MM.1S (cell line): Measurements from ENCODE around the gene C16orf87.

Experiments used
- DNase-seq: peaks from one replicate; pipeline ENCODE4 v3.0.0-alpha.2; 2015
- H2AFZ ChIP-seq: fragments of 300-600 bp; sonication (generic); 2 replicates; pipeline ENCODE4 v1.6.0; 2016; ENCODE audit warnings: antibody characterized with exemption, low read length
- H3F3A ChIP-seq: fragments of 300-600 bp; sonication (generic); 2 replicates; pipeline ENCODE4 v1.6.1; 2016; ENCODE audit warnings: mild to moderate bottlenecking, antibody characterized with exemption, low read length, moderate library complexity, mixed read lengths; ENCODE audit not compliant: insufficient read depth
- H3K27ac ChIP-seq: fragments of 300-600 bp; sonication (generic); 2 replicates; pipeline ENCODE4 v1.5.1; 2016; ENCODE audit warnings: mild to moderate bottlenecking, low read length
- H3K27me3 ChIP-seq: fragments of 300-600 bp; sonication (generic); replicated peaks from 2 replicates; pipeline ENCODE4 v1.6.0; 2016; ENCODE audit warnings: low read length; ENCODE audit not compliant: insufficient read depth
- H3K36me3 ChIP-seq: fragments of 300-600 bp; sonication (generic); replicated peaks from 2 replicates; pipeline ENCODE4 v1.6.1; 2016; ENCODE audit warnings: mild to moderate bottlenecking, low read length, mixed read lengths; ENCODE audit not compliant: insufficient read depth
- H3K4me1 ChIP-seq: fragments of 300-600 bp; sonication (generic); 2 replicates; pipeline ENCODE4 v1.6.1; 2016; ENCODE audit warnings: low read length, mixed read lengths
- H3K4me2 ChIP-seq: fragments of 300-600 bp; sonication (generic); 2 replicates; pipeline ENCODE4 v1.6.0; 2016; ENCODE audit warnings: low read depth, low read length
- H3K4me3 ChIP-seq: fragments of 300-600 bp; sonication (generic); 2 replicates; pipeline ENCODE4 v1.5.1; 2016; ENCODE audit warnings: low read length, mixed read lengths
- H3K79me2 ChIP-seq: fragments of 300-600 bp; sonication (generic); 2 replicates; pipeline ENCODE4 v1.6.1; 2016; ENCODE audit warnings: mixed run types, low read length, mixed read lengths
- H3K9ac ChIP-seq: fragments of 300-600 bp; sonication (generic); 2 replicates; pipeline ENCODE4 v1.6.1; 2016; ENCODE audit warnings: low read length, mixed read lengths
- H3K9me2 ChIP-seq: fragments of 300-600 bp; sonication (generic); replicated peaks from 2 replicates; pipeline ENCODE4 v1.6.1; 2016; ENCODE audit warnings: mild to moderate bottlenecking, low read length, mixed read lengths; ENCODE audit not compliant: insufficient read depth
- H3K9me3 ChIP-seq: fragments of 300-600 bp; sonication (generic); replicated peaks from 2 replicates; pipeline ENCODE4 v1.6.1; 2016; ENCODE audit warnings: mild to moderate bottlenecking, low read length, mixed read lengths; ENCODE audit not compliant: insufficient read depth
- H4K20me1 ChIP-seq: fragments of 300-600 bp; sonication (generic); 2 replicates; pipeline ENCODE4 v1.6.1; 2016; ENCODE audit warnings: mild to moderate bottlenecking, low read length, moderate library complexity, mixed read lengths; ENCODE audit not compliant: insufficient read depth
- EZH2 ChIP-seq: fragments of 300-600 bp; sonication (generic); optimal IDR thresholded peaks from 2 replicates; pipeline ENCODE3; 2017; ENCODE audit warnings: low read depth, mild to moderate bottlenecking, antibody characterized with exemption, low read length, mixed read lengths
- EZH2phosphoT487 ChIP-seq: fragments of 300-600 bp; sonication (generic); IDR thresholded peaks from 2 replicates; pipeline ENCODE4 v1.6.1; 2018; ENCODE audit warnings: antibody characterized with exemption, low read length
- TF ChIP-seq, protein P1 (sequence below): fragments of 300-600 bp; sonication (generic); IDR thresholded peaks from 2 replicates; pipeline ENCODE4 v1.5.1; 2016; ENCODE audit warnings: antibody characterized with exemption, low read length, mixed read lengths

The C16orf87 gene

GRCh38 chr16:46826631-46827030, 4.3 kb downstream of the C16orf87 start:
- Histone ChIP-seq H3K4me1 (peaks cover 40% of the 10 kb centered on the region), H4K20me1 (no peaks in the 10 kb centered on the region), H3K36me3 (peaks cover 8% of the 10 kb centered on the region; the same call in 1 of the 2 replicates), H3K9ac (no peak overlapping the region), H3F3A (peaks cover 26% of the 10 kb centered on the region), H3K79me2 (peaks cover 79% of the 10 kb centered on the region), H3K9me3 (no peaks in the 10 kb centered on the region), H3K9me2 (no peaks in the 10 kb centered on the region), H3K27me3 (no peaks in the 10 kb centered on the region), H3K4me3 (no peak overlapping the region), H3K4me2 (peak overlapping the region; percentile 6; the same call in 1 of the 2 replicates), H2AFZ (no peak overlapping the region), H3K27ac (no peak overlapping the region)
- no peak for DNase-seq
- TF ChIP-seq EZH2 (no peak), EZH2phosphoT487 (no peak)
- TF ChIP-seq, protein P1, sequence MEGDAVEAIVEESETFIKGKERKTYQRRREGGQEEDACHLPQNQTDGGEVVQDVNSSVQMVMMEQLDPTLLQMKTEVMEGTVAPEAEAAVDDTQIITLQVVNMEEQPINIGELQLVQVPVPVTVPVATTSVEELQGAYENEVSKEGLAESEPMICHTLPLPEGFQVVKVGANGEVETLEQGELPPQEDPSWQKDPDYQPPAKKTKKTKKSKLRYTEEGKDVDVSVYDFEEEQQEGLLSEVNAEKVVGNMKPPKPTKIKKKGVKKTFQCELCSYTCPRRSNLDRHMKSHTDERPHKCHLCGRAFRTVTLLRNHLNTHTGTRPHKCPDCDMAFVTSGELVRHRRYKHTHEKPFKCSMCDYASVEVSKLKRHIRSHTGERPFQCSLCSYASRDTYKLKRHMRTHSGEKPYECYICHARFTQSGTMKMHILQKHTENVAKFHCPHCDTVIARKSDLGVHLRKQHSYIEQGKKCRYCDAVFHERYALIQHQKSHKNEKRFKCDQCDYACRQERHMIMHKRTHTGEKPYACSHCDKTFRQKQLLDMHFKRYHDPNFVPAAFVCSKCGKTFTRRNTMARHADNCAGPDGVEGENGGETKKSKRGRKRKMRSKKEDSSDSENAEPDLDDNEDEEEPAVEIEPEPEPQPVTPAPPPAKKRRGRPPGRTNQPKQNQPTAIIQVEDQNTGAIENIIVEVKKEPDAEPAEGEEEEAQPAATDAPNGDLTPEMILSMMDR = no peak

- H3K4me2 ChIP-seq = peak overlapping the region; percentile 37
- DNase-seq = peak; percentile 28
Measured at GRCh38 chr16:46822270-46822669, 8.7 kb downstream of the C16orf87 start.

DNA sequence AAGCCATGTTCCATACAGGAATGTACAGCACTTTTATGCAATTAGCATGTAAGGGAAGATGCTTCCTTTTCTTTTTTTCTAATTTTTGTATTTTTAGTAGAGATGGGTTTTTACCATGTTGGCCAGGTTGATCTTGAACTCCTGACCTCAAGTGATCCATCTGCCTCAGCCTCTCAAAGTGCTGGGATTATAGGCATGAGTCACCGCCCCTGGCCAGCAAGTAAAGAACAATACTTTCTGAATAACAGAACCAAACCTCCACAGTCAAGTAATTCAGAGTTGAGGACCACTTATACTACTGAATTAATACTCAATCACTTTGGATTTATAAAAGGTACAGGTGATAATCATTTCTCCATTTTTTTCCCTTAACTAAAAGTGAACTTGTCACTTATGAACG, 13.0 kb downstream of the C16orf87 start:
- Histone ChIP-seq H3K4me2 (no peak overlapping the region), H4K20me1 (no peaks in the 10 kb centered on the region), H3F3A (0 out of 2 replicates have a peak, but pooled peaks cover 11% of the 10 kb centered on the region), H3K27me3 (no peaks in the 10 kb centered on the region), H3K36me3 (no peaks in the 10 kb centered on the region), H3K27ac (no peak overlapping the region), H3K4me1 (peaks cover 14% of the 10 kb centered on the region; the same call in 1 of the 2 replicates), H2AFZ (no peak overlapping the region), H3K79me2 (peaks cover 92% of the 10 kb centered on the region), H3K9me2 (no peaks in the 10 kb centered on the region), H3K9ac (no peak overlapping the region), H3K4me3 (no peak overlapping the region), H3K9me3 (no peaks in the 10 kb centered on the region)
- no peak for TF ChIP-seq EZH2
- TF ChIP-seq, protein P1 = no peak
- TF ChIP-seq EZH2phosphoT487 = no peak
- no peak for DNase-seq

More at GRCh38 chr16:46822270-46822669, 8.7 kb downstream of the C16orf87 start:
- H3K9ac ChIP-seq = peak overlapping the region; percentile 8; the same call in 1 of the 2 replicates
- no peaks in the 10 kb centered on the region for H3K27me3 ChIP-seq
- peaks cover 11% of the 10 kb centered on the region; the same call in 1 of the 2 replicates for H3F3A ChIP-seq
- H2AFZ ChIP-seq = no peak overlapping the region
- no peak overlapping the region for H3K4me3 ChIP-seq
- no peaks in the 10 kb centered on the region for H3K9me3 ChIP-seq
- peak overlapping the region; percentile 51; the same call in 1 of the 2 replicates for H3K27ac ChIP-seq
- TF ChIP-seq, protein P1 = no peak
- TF ChIP-seq EZH2 (no peak), EZH2phosphoT487 (no peak)
- peaks cover 30% of the 10 kb centered on the region for H3K4me1 ChIP-seq
- H3K36me3 ChIP-seq = peaks cover 8% of the 10 kb centered on the region; the same call in 1 of the 2 replicates
- peaks cover 85% of the 10 kb centered on the region for H3K79me2 ChIP-seq
- no peaks in the 10 kb centered on the region for H4K20me1 ChIP-seq
- H3K9me2 ChIP-seq = no peaks in the 10 kb centered on the region
